ENCODE data around the gene KARS1.

Gene KARS1

DNA sequence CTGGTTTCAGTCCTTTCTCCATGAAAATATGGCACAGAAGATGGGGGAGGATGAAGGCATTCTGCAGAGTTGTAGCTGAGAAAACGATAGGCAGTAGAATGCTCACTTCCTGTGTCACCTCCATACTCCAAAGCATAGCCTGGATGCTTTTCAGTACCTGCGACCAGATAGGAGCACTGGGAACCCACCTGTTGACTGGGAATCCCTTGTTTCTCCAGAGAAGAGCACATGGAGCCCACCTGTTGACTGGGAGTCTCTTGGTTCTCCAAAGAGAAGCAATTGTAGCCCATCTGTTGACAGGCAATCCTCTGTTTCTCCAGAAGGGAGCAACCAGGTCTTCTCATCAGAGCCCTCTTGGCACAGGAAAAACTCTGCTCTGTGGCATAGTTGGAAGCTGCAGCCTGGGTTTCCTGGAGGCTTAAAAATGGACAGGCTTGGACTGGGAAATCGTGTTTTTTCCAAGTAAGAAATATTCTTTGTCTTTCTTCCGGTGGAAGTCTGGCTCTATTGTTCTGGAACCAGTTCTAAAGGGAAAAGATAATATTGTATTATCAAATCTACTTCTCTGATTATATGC, 13.3 kb upstream of the KARS1 start:
- H3K4me3 ChIP-seq (ENCODE audit: low read length), result no peak overlapping the region
- DNase-seq (ENCODE audit: low read depth), result no peak
- TF ChIP-seq, protein P1, sequence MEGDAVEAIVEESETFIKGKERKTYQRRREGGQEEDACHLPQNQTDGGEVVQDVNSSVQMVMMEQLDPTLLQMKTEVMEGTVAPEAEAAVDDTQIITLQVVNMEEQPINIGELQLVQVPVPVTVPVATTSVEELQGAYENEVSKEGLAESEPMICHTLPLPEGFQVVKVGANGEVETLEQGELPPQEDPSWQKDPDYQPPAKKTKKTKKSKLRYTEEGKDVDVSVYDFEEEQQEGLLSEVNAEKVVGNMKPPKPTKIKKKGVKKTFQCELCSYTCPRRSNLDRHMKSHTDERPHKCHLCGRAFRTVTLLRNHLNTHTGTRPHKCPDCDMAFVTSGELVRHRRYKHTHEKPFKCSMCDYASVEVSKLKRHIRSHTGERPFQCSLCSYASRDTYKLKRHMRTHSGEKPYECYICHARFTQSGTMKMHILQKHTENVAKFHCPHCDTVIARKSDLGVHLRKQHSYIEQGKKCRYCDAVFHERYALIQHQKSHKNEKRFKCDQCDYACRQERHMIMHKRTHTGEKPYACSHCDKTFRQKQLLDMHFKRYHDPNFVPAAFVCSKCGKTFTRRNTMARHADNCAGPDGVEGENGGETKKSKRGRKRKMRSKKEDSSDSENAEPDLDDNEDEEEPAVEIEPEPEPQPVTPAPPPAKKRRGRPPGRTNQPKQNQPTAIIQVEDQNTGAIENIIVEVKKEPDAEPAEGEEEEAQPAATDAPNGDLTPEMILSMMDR (conservative IDR thresholded peaks at IDR 0.05; ENCODE audit: low read depth, low read length), result no peak

DNA sequence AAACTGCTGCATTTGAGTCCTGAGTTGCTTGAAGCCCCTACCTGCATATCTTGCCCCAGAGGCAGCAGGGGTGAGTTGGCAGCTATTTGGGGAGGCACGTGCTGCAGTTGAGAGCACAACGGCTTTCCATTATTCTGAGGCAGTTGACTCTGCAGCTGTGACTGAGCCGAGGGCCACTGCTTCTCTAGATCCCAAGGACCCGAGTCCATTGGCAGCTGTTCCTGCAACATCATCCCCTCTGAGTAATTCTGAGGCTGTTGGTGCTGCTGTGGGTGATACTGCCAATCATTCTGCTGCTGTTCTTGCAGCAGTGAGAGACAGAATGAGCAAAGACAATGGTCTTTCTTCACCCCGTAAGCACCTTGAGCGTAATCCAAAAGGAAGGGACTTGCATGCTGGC, 12.9 kb upstream of the KARS1 start:
- no peak for DNase-seq (ENCODE audit: low read depth)
- TF ChIP-seq, protein P1 (conservative IDR thresholded peaks at IDR 0.05; ENCODE audit: low read depth, low read length), result no peak
- H3K4me3 ChIP-seq (ENCODE audit: low read length), result no peak overlapping the region

DNA sequence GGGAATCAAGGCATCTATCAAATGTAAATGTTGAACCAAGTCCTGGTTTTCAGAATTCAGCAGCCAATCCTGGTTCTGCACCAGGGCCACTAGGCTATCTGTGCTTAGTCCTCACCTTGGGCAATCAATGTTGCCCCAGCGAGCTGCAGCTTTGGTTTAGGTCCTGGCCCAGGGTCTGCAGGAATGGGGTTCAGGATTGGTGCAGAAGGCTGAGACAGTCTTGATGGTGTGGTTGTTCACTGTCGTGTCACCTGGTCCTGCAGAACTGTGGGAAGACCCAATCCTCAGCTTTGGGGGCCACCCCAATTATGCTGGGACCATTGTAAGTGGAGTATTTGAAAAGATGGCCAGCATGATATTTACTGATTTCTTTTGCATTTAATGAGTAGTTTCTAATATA, 10.7 kb upstream of the KARS1 start:
- DNase-seq (ENCODE audit: low read depth), result no peak
- TF ChIP-seq, protein P1 (conservative IDR thresholded peaks at IDR 0.05; ENCODE audit: low read depth, low read length), result no peak
- H3K4me3 ChIP-seq (ENCODE audit: low read length), result no peak overlapping the region

DNA sequence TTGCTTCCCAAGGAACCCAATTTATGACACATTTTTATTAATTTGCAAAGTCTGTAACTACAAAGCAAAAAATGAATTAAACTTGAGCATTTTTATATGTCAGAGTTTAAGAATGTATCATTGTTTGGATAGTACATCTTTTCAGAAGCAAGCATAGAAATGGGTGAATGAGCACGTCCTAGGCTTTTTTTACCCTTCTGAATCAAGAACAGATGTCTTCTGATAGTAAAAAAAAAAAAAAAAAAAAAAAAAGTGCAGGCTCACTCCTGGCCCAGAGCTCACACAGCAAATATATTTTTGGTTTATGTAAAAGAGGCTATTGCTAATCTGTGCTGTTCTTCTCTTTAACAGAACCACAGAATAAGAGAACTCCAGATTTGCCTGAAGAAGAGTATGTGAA, 6.5 kb upstream of the KARS1 start:
- no peak overlapping the region for H3K4me3 ChIP-seq (ENCODE audit: low read length)
- DNase-seq (ENCODE audit: low read depth), result no peak
- TF ChIP-seq, protein P1 (conservative IDR thresholded peaks at IDR 0.05; ENCODE audit: low read depth, low read length), result no peak

DNA sequence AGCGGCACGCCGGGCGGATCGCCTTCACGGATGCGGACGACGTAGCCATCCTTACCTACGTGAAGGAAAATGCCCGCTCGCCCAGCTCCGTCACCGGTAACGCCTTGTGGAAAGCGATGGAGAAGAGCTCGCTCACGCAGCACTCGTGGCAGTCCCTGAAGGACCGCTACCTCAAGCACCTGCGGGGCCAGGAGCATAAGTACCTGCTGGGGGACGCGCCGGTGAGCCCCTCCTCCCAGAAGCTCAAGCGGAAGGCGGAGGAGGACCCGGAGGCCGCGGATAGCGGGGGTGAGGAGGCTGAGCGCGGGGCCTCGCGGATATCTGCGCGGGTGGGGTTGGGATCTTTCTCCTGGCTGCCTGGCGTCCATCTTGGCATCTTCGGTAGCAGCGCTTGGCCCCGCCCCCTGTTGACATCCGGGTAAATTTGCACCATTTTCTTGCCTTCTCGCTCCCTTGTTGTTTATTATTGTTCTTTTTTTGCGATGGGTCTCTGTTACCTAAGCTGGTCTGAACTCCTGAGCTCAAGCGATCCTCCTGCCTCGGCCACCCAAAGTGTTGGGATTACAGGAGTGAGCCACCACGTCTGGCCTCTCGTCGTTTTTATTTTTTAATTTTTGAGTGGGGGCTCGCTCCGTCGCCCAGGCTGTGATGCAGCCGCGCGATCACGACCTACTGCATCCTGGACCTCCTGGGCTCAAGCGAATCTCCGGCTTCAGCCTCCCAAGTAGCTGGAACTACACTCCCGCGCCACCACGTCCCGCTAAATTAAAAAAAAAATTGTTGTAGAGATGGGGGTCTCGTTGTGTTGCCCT, 1.0 kb upstream of the KARS1 start:
- no peak for DNase-seq (ENCODE audit: low read depth)
- H3K4me3 ChIP-seq (ENCODE audit: low read length), result peak overlapping the region; percentile 79
- TF ChIP-seq, protein P1 (conservative IDR thresholded peaks at IDR 0.05; ENCODE audit: low read depth, low read length), result no peak

DNA sequence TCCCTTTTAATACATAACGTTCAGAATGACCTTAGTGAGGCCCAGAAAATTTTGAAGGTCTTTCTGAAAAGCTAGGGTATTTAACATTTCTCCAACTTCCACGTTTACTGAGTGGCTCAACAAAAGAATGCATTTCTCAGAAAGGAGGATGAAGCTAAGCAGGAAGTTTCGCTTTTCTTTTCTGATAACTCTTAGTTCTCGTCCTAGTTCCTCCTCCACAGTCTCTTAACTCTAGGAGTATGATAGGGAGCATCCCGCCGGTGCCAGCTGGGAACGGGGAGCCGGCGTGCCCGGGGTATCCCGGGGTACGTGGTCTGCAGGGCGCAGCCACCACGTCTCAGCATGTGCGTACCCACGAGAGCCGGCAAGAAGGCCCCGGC, 363 bp downstream of the KARS1 start:
- no peak for DNase-seq (ENCODE audit: low read depth)
- H3K4me3 ChIP-seq (ENCODE audit: low read length), result peak overlapping the region; percentile 79
- TF ChIP-seq, protein P1 (conservative IDR thresholded peaks at IDR 0.05; ENCODE audit: low read depth, low read length), result no peak

Data from retinal pigment epithelial cell (primary cell).